K562 (cell line): Measurements from ENCODE around the gene STAP1. TPM values are rescaled to one million over a fixed set of nuclear protein-coding genes. Genes with fewer than 3 reads are reported as not detected.
"Not testable (repeated sequence)": the region's sequence is repeated elsewhere in the genome, so short reads cannot be mapped to it uniquely, and the experiment has no call there.

ENCODE experiments used
- AFF1 ChIP-seq, 2 experiments: fragments of 450-650 bp; IDR thresholded peaks; 2 replicates each; pipeline ENCODE4 v1.6.1; 2018; ENCODE audit warnings: mild to moderate bottlenecking in 2 of 2, low read depth in 1 of 2; ENCODE audit not compliant: partially characterized antibody in 2 of 2
- ARNT ChIP-seq, 2 experiments: fragments of 450-650 bp; IDR thresholded peaks; 2 replicates each; pipeline ENCODE4 v1.6.1; 2016; ENCODE audit warnings: mild to moderate bottlenecking in 1 of 2
- CCNT2 ChIP-seq: IDR thresholded peaks from 2 replicates; pipeline ENCODE4 v1.6.1; 2011; ENCODE audit warnings: borderline replicate concordance, low read depth, mild to moderate bottlenecking, moderate library complexity, mixed read lengths, low read length; ENCODE audit not compliant: insufficient read length; ENCODE audit errors: extremely low read depth
- CREM ChIP-seq: IDR thresholded peaks from 2 replicates; pipeline ENCODE4 v1.6.1; 2014; ENCODE audit warnings: antibody characterized with exemption, low read depth
- CTBP1 ChIP-seq: fragments of 450-650 bp; IDR thresholded peaks from 2 replicates; pipeline ENCODE4 v1.6.1; 2016; ENCODE audit warnings: borderline replicate concordance
- DPF2 ChIP-seq: fragments of 450-650 bp; IDR thresholded peaks from 2 replicates; pipeline ENCODE4 v1.6.1; 2016
- EGR1 ChIP-seq: fragments of 450-650 bp; conservative IDR thresholded peaks from 2 replicates; pipeline ENCODE4 v1.6.1; 2017; ENCODE audit warnings: mild to moderate bottlenecking
- EHMT2 ChIP-seq: fragments of 450-650 bp; IDR thresholded peaks from 2 replicates; pipeline ENCODE4 v1.6.1; 2018; ENCODE audit warnings: antibody characterized with exemption
- EP300 ChIP-seq: IDR thresholded peaks from 2 replicates; pipeline ENCODE4 v1.6.1; 2012; ENCODE audit warnings: low read length, improper control_type of control experiment
- EP400 ChIP-seq: fragments of 450-650 bp; IDR thresholded peaks from 2 replicates; pipeline ENCODE4 v1.6.1; 2017; ENCODE audit warnings: antibody characterized with exemption, mild to moderate bottlenecking, moderate library complexity
- FOXM1 ChIP-seq, 2 experiments: fragments of 450-650 bp in 1 of 2; sonication (generic) in 1 of 2; formaldehyde crosslinking in 1 of 2; IDR thresholded peaks; 2 replicates each; pipeline versions ENCODE4 v1.6.1 to v1.9.0; 2017 to 2022; ENCODE audit warnings: low read depth in 2 of 2, mild to moderate bottlenecking in 2 of 2, missing genetic modification reagents in 1 of 2, moderate library complexity in 1 of 2
- GATA2 ChIP-seq: sonication (generic); formaldehyde crosslinking; IDR thresholded peaks from 2 replicates; pipeline ENCODE4 v1.4.0; 2020; ENCODE audit warnings: mild to moderate bottlenecking, missing genetic modification reagents
- GATAD2A ChIP-seq: fragments of 450-650 bp; IDR thresholded peaks from 2 replicates; pipeline ENCODE4 v1.6.1; 2017
- HDAC1 ChIP-seq, 2 experiments: fragments of 450-650 bp; IDR thresholded peaks; 2 replicates each; pipeline ENCODE4 v1.6.1; 2016 to 2017; ENCODE audit warnings: inconsistent platforms in 1 of 2, mild to moderate bottlenecking in 1 of 2, moderate library complexity in 1 of 2
- HDAC3 ChIP-seq: fragments of 450-650 bp; IDR thresholded peaks from 2 replicates; pipeline ENCODE4 v1.6.1; 2018; ENCODE audit warnings: borderline replicate concordance, mild to moderate bottlenecking, moderate library complexity; ENCODE audit not compliant: partially characterized antibody
- MAX ChIP-seq: sonication (generic); formaldehyde crosslinking; IDR thresholded peaks from 2 replicates; pipeline ENCODE4 v1.9.0; 2022; ENCODE audit warnings: mild to moderate bottlenecking, missing genetic modification reagents
- MYNN ChIP-seq, 2 experiments: sonication (generic); formaldehyde crosslinking in 1 of 2; IDR thresholded peaks; 2 replicates each; pipeline versions ENCODE4 v1.5.0 to v1.6.1; 2016 to 2020; ENCODE audit warnings: antibody characterized with exemption in 1 of 2, missing genetic modification reagents in 1 of 2
- NCOA2 ChIP-seq, 2 experiments: fragments of 450-650 bp; IDR thresholded peaks; 2 replicates each; pipeline ENCODE4 v1.6.1; 2018; ENCODE audit warnings: mild to moderate bottlenecking in 2 of 2, moderate library complexity in 1 of 2; ENCODE audit not compliant: partially characterized antibody in 2 of 2
- SMARCA4 ChIP-seq: fragments of 450-650 bp; IDR thresholded peaks from 2 replicates; pipeline ENCODE4 v1.6.1; 2016
- TBL1XR1 ChIP-seq, 2 experiments: IDR thresholded peaks; 2 replicates each; pipeline ENCODE4 v1.6.1; 2012; ENCODE audit warnings: improper control_type of control experiment in 2 of 2, low read length in 2 of 2, mild to moderate bottlenecking in 1 of 2
- TRIM28 ChIP-seq: fragments of 450-650 bp; IDR thresholded peaks from 2 replicates; pipeline ENCODE4 v1.6.1; 2017
- ZBTB2 ChIP-seq: fragments of 450-650 bp; IDR thresholded peaks from 2 replicates; pipeline ENCODE4 v1.6.1; 2016; ENCODE audit warnings: antibody characterized with exemption
- ZEB2 ChIP-seq: fragments of 450-650 bp; IDR thresholded peaks from 2 replicates; pipeline ENCODE4 v1.6.1; 2016
- ZFP36 ChIP-seq: fragments of 150-350 bp; IDR thresholded peaks from 2 replicates; pipeline ENCODE4 v1.6.1; 2018; ENCODE audit warnings: low read length, low read depth; ENCODE audit not compliant: partially characterized antibody
- polyA plus RNA-seq, 8 experiments: library from polyadenylated mRNA; depleted of rRNA in 4 of 8; stranded (reverse) in 5 of 8; unstranded in 3 of 8; fragments of >200 nt; fragmentation: Nextera tagmentation in 2 of 8; fragmentation: Illumina TruSeq in 1 of 8; extraction: Ambion mirVana in 2 of 8; extraction: Trizol in 1 of 8; gene quantifications; 2 replicates each; pipeline versions ENCODE4 v1.2.1 to v1.2.3, GENCODE V29; 2011 to 2014; ENCODE audit warnings: inconsistent platforms in 1 of 8, missing spikeins in 1 of 8
- total RNA-seq, 7 experiments: library from RNA; depleted of rRNA in 6 of 7; stranded (reverse); fragments of >200 nt in 6 of 7; fragmentation: Illumina TruSeq in 2 of 7; extraction: Trizol in 2 of 7; gene quantifications; 2 replicates each; pipeline versions ENCODE4 v1.2.1 to v1.2.3, GENCODE V29; 2011 to 2021; ENCODE audit warnings: low replicate concordance in 1 of 7

Gene STAP1
- total and polyA plus RNA-seq, 9 of the 15 experiments (the other 6 are each of a cell fraction or from before 2014, with no cell fraction given), result 0.50 to 5.6 (median 1.4) TPM

GRCh38 chr4:67552146-67552792, 6.3 kb upstream of the STAP1 start (continued):
- TF ChIP-seq ARNT (IDR thresholded peaks at IDR 0.05) (peak; percentile 78 to 98; a peak in 3 of 4 replicates), MAX (CRISPR knock-in tag) (peak; percentile 52; the same call in 1 of the 2 replicates), EGR1 (peak; percentile 71), NCOA2 (IDR thresholded peaks at IDR 0.05; ENCODE audit: partially characterized antibody in 2 of 2) (peak; percentile 22 to 65), MYNN (IDR thresholded peaks at IDR 0.05) (peak; percentile 82), EP300 (peak; percentile 78; the same call in 1 of the 2 replicates), ZFP36 (peak; percentile 67), EP400 (peak; percentile 41), GATAD2A (peak; percentile 80; the same call in 1 of the 2 replicates), ZEB2 (peak; percentile 83), FOXM1 (IDR thresholded peaks at IDR 0.05; ENCODE audit: low read depth) (peak; percentile 79; the same call in 1 of the 2 replicates), GATA2 (peak; percentile 92), TBL1XR1 (IDR thresholded peaks at IDR 0.05; ENCODE audit: low read length in 2 of 2) (peak; percentile 50 to 84; a peak in 3 of 4 replicates), AFF1 (IDR thresholded peaks at IDR 0.05; ENCODE audit: low read depth in 1 of 2, partially characterized antibody in 2 of 2) (peak in 1 of 2 experiments; percentile 66), TRIM28 (0 out of 2 replicates have a peak, but pooled peaks have one; percentile 62), HDAC3 (peak; percentile 95), EHMT2 (peak; percentile 22; the same call in 1 of the 2 replicates), CCNT2 (peak; percentile 16), CREM (peak; percentile 44; the same call in 1 of the 2 replicates), CTBP1 (peak; percentile 87), HDAC1 (IDR thresholded peaks at IDR 0.05) (peak; percentile 70 to 94; a peak in 3 of 4 replicates), DPF2 (peak; percentile 93), ZBTB2 (peak; percentile 89; the same call in 1 of the 2 replicates), SMARCA4 (peak; percentile 92)
- TF ChIP-seq MYNN (CRISPR knock-in tag; IDR thresholded peaks at IDR 0.05); FOXM1 (CRISPR knock-in tag; IDR thresholded peaks at IDR 0.05; ENCODE audit: low read depth): not testable (repeated sequence)
